WTC11 (cell line): ENCODE measurements around the gene TSHZ1. TPM values are rescaled to one million over a fixed set of nuclear protein-coding genes. Genes with fewer than 3 reads are reported as not detected.

Experiments used
- ATAC-seq: fragments of 200-7000 bp; cut with Tn5 transposase; 2 replicates; pipeline ENCODE4 v1.10.0; 2021; ENCODE audit warnings: mild to moderate bottlenecking, moderate library complexity
- CTCF ChIA-PET: fragments of 300-600 bp; sonication (Branson Sonifier 250); formaldehyde crosslinking; loops from one replicate; lab custom pipeline; 2021; ENCODE audit warnings: antibody characterized with exemption; lab: Charles Lee
- POLR2A ChIA-PET: fragments of 350-600 bp; sonication (Branson Sonifier 250); formaldehyde crosslinking; loops from one replicate; lab custom pipeline; 2021; ENCODE audit warnings: antibody characterized with exemption; lab: Charles Lee
- DNase-seq: peaks from one replicate; pipeline ENCODE4 v3.0.0; 2021; ENCODE audit warnings: low spot score
- H3K27ac Mint-ChIP-seq: 2 replicates; pipeline ENCODE4 v1.8.0; 2021; ENCODE audit warnings: mixed read lengths
- H3K27me3 Mint-ChIP-seq: 2 replicates; pipeline ENCODE4 v1.8.0; 2021; ENCODE audit warnings: low read depth, mild to moderate bottlenecking, moderate library complexity, mixed read lengths
- H3K36me3 Mint-ChIP-seq: 2 replicates; pipeline ENCODE4 v1.8.0; 2021; ENCODE audit warnings: mixed read lengths
- H3K4me1 Mint-ChIP-seq: 2 replicates; pipeline ENCODE4 v1.8.0; 2022; ENCODE audit warnings: mixed read lengths
- H3K4me3 Mint-ChIP-seq: 2 replicates; pipeline ENCODE4 v1.8.0; 2021; ENCODE audit warnings: mild to moderate bottlenecking, moderate library complexity, mixed read lengths
- H3K9me3 Mint-ChIP-seq: 2 replicates; pipeline ENCODE4 v1.8.0; 2021; ENCODE audit warnings: mixed read lengths
- ARID4B ChIP-seq: sonication (generic); formaldehyde crosslinking; IDR thresholded peaks from 2 replicates; pipeline ENCODE4 v1.8.0; 2023; ENCODE audit warnings: missing genetic modification reagents, mild to moderate bottlenecking, borderline replicate concordance
- E2F5 ChIP-seq: sonication (generic); formaldehyde crosslinking; IDR thresholded peaks from 2 replicates; pipeline ENCODE4 v1.8.1; 2022; ENCODE audit warnings: mild to moderate bottlenecking, moderate library complexity, missing genetic modification reagents
- ESRRA ChIP-seq: sonication (generic); formaldehyde crosslinking; IDR thresholded peaks from 2 replicates; pipeline ENCODE4 v1.8.1; 2022; ENCODE audit warnings: mild to moderate bottlenecking, missing genetic modification reagents, borderline replicate concordance
- GABPB1 ChIP-seq: sonication (generic); formaldehyde crosslinking; IDR thresholded peaks from 2 replicates; pipeline ENCODE4 v1.8.1; 2023; ENCODE audit warnings: mild to moderate bottlenecking, missing genetic modification reagents
- GRHL2 ChIP-seq: fragments of 250-450 bp; sonication (Bioruptor Pico); IDR thresholded peaks from 2 replicates; pipeline ENCODE4 v1.8.0; 2022; ENCODE audit warnings: mild to moderate bottlenecking, moderate library complexity; ENCODE audit not compliant: insufficient replicate concordance, severe bottlenecking
- JUN ChIP-seq: sonication (generic); formaldehyde crosslinking; IDR thresholded peaks from 2 replicates; pipeline ENCODE4 v1.8.0; 2023; ENCODE audit warnings: mild to moderate bottlenecking, missing genetic modification reagents
- MYBL2 ChIP-seq: sonication (generic); formaldehyde crosslinking; IDR thresholded peaks from 2 replicates; pipeline ENCODE4 v1.8.1; 2023; ENCODE audit warnings: mild to moderate bottlenecking, moderate library complexity, missing genetic modification reagents
- NFE2L1 ChIP-seq: sonication (generic); formaldehyde crosslinking; IDR thresholded peaks from 2 replicates; pipeline ENCODE4 v1.8.1; 2023; ENCODE audit warnings: missing genetic modification reagents
- NR1H2 ChIP-seq: sonication (generic); formaldehyde crosslinking; IDR thresholded peaks from 2 replicates; pipeline ENCODE4 v1.9.0; 2021; ENCODE audit warnings: mild to moderate bottlenecking, moderate library complexity, missing genetic modification reagents
- NR2C2 ChIP-seq: sonication (generic); formaldehyde crosslinking; IDR thresholded peaks from 2 replicates; pipeline ENCODE4 v1.8.0; 2022; ENCODE audit warnings: mild to moderate bottlenecking, missing genetic modification reagents
- PRRX2 ChIP-seq: fragments of 250-450 bp; sonication (Bioruptor Pico); IDR thresholded peaks from 2 replicates; pipeline ENCODE4 v1.8.0; 2021; ENCODE audit warnings: mild to moderate bottlenecking
- RORB ChIP-seq: fragments of 250-450 bp; sonication (Bioruptor Pico); IDR thresholded peaks from 2 replicates; pipeline ENCODE4 v1.9.0; 2021; ENCODE audit warnings: mild to moderate bottlenecking
- TCF7 ChIP-seq: sonication (generic); formaldehyde crosslinking; IDR thresholded peaks from 2 replicates; pipeline ENCODE4 v1.8.0; 2022; ENCODE audit warnings: mild to moderate bottlenecking, low read depth, missing genetic modification reagents, moderate library complexity
- ZMAT4 ChIP-seq: fragments of 250-450 bp; sonication (Bioruptor Pico); IDR thresholded peaks from 2 replicates; pipeline ENCODE4 v1.9.0; 2021; ENCODE audit warnings: mild to moderate bottlenecking
- ZNF219 ChIP-seq: sonication (generic); formaldehyde crosslinking; IDR thresholded peaks from 2 replicates; pipeline ENCODE4 v1.8.0; 2023; ENCODE audit warnings: missing genetic modification reagents, mild to moderate bottlenecking, borderline replicate concordance
- ZNF232 ChIP-seq: sonication (generic); formaldehyde crosslinking; IDR thresholded peaks from 2 replicates; pipeline ENCODE4 v1.8.0; 2022; ENCODE audit warnings: mild to moderate bottlenecking, missing genetic modification reagents
- ZNF317 ChIP-seq: sonication (generic); formaldehyde crosslinking; IDR thresholded peaks from 2 replicates; pipeline ENCODE4 v1.8.1; 2023; ENCODE audit warnings: low read depth, mild to moderate bottlenecking, moderate library complexity, missing genetic modification reagents, borderline replicate concordance
- ZNF416 ChIP-seq: fragments of 250-450 bp; sonication (Bioruptor Pico); IDR thresholded peaks from 2 replicates; pipeline ENCODE4 v1.9.0; 2021; ENCODE audit warnings: mild to moderate bottlenecking, inconsistent platforms
- ZNF423 ChIP-seq: fragments of 250-450 bp; sonication (Bioruptor Pico); IDR thresholded peaks from 2 replicates; pipeline ENCODE4 v2.1.2; 2022; ENCODE audit warnings: mild to moderate bottlenecking, moderate library complexity
- ZNF512 ChIP-seq: sonication (generic); formaldehyde crosslinking; IDR thresholded peaks from 2 replicates; pipeline ENCODE4 v1.8.1; 2022; ENCODE audit warnings: missing genetic modification reagents, borderline replicate concordance
- total RNA-seq: library from RNA; stranded (reverse); gene quantifications from 3 replicates; pipeline ENCODE4 v1.2.3, GENCODE V29; 2021
- TF ChIP-seq, protein P1 (sequence below): sonication (generic); formaldehyde crosslinking; IDR thresholded peaks from 2 replicates; pipeline ENCODE4 v1.8.1; 2023; ENCODE audit warnings: mild to moderate bottlenecking, missing genetic modification reagents, moderate library complexity

TSHZ1 gene
- total RNA-seq, 1 experiment from 2014 or later = 2.9 TPM

DNA sequence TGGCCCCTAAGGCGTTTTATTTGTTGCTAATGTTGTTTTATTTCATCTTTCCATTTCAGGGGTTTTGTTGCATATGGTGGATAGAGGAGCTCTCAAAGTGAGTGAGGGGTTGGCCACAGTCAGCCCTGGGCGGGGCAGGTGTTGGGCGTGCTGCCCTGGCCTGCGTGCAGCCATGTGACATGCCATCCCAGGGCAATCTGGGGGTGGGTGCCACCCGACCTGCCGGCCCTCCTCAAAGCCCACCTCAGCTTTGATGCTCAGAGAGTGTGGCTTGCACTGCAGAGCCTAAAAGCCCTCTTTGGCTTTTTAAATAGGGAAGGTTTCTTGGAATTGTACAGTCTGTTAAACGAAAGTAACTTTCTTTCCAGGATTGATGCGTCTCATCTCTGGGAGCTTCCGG is 18.4 kb downstream of the TSHZ1 start:
- ChIA-PET CTCF (no interaction called here), POLR2A (no interaction called here)
- no peak for TF ChIP-seq ZMAT4
- TF ChIP-seq NFE2L1 = no peak
- no peak for TF ChIP-seq ARID4B (CRISPR knock-in tag)
- TF ChIP-seq NR1H2 = no peak
- TF ChIP-seq NR2C2 = no peak
- no peak for TF ChIP-seq GABPB1 (CRISPR knock-in tag)
- no peak for TF ChIP-seq JUN (CRISPR knock-in tag)
- no peak for TF ChIP-seq RORB (CRISPR knock-in tag)
- TF ChIP-seq, protein P1, sequence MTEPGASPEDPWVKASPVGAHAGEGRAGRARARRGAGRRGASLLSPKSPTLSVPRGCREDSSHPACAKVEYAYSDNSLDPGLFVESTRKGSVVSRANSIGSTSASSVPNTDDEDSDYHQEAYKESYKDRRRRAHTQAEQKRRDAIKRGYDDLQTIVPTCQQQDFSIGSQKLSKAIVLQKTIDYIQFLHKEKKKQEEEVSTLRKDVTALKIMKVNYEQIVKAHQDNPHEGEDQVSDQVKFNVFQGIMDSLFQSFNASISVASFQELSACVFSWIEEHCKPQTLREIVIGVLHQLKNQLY (CRISPR knock-in tag) = no peak
- TF ChIP-seq ZNF219 (CRISPR knock-in tag) = no peak
- no peak for TF ChIP-seq PRRX2 (CRISPR knock-in tag)
- no peak for TF ChIP-seq ZNF416 (CRISPR knock-in tag)
- TF ChIP-seq E2F5 = no peak
- TF ChIP-seq TCF7 (CRISPR knock-in tag) = no peak
- TF ChIP-seq GRHL2 = no peak
- TF ChIP-seq ESRRA (CRISPR knock-in tag) = no peak
- TF ChIP-seq ZNF232 (CRISPR knock-in tag) = no peak
- TF ChIP-seq ZNF317 = no peak
- TF ChIP-seq ZNF512 = no peak
- no peak for TF ChIP-seq MYBL2 (CRISPR knock-in tag)
- no peaks in the 10 kb centered on the region for H3K36me3 Mint-ChIP-seq
- H3K4me1 Mint-ChIP-seq = peaks cover 7% of the 10 kb centered on the region
- H3K4me3 Mint-ChIP-seq = no peak overlapping the region
- DNase-seq (no peak), ATAC-seq (no peak)
- no peaks in the 10 kb centered on the region for H3K27me3 Mint-ChIP-seq
- H3K9me3 Mint-ChIP-seq = no peaks in the 10 kb centered on the region
- H3K27ac Mint-ChIP-seq = no peak overlapping the region

DNA sequence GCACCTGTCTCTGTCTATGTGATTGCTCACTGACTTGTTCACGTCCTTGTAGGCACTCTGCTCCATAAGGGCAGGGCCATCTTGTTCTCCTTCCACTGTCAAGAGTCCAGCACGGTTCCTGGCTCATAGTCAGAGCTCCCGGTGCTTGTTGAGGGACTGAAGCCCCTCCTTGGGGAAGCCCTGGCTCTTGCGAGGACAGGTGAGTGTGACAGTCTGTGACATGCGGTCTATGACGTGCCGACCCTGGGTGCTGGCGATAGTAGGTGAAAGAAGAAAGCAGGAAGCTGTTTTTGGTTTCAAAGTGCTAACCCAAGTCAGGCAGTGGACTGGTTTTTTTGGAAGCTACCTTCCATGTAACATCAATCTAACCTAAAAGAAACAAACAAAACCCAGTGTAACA is 18.8 kb downstream of the TSHZ1 start:
- Mint-ChIP-seq H3K27me3 (no peaks in the 10 kb centered on the region), H3K9me3 (no peaks in the 10 kb centered on the region), H3K27ac (no peak overlapping the region), H3K36me3 (no peaks in the 10 kb centered on the region), H3K4me1 (peaks cover 7% of the 10 kb centered on the region), H3K4me3 (no peak overlapping the region)
- no peak for TF ChIP-seq ZNF423 (CRISPR knock-in tag)
- ChIA-PET CTCF (no interaction called here), POLR2A (no interaction called here)
- DNase-seq (no peak), ATAC-seq (no peak)
